RPMI8226 (cell line): ENCODE data around the gene SLC38A9.

Experiments used
- DNase-seq: peaks from one replicate; pipeline ENCODE4 v3.0.0-alpha.2; 2015

The SLC38A9 gene

GRCh38 chr5:55577353-55578060, 134.6 kb downstream of the SLC38A9 start:
- no peak for DNase-seq

GRCh38 chr5:55576661-55577060, 135.5 kb downstream of the SLC38A9 start:
- no peak for DNase-seq
